Stimulated activated CD4-positive, alpha-beta T cell treated with anti-CD3 and anti-CD28 coated beads, Interleukin-15, amount 100 ng/mL, for 24 hours (primary cell): ENCODE results near the gene CCNDBP1.
"Not testable (repeated sequence)": the region's sequence is repeated elsewhere in the genome, so short reads cannot be mapped to it uniquely, and the experiment has no call there.

Source experiments
- DNase-seq: peaks from one replicate; pipeline ENCODE4 v3.0.0-alpha.2; 2020

CCNDBP1 gene

GRCh38 chr15:43194795-43195194, 9.6 kb downstream of the CCNDBP1 start:
- DNase-seq: no peak

DNA sequence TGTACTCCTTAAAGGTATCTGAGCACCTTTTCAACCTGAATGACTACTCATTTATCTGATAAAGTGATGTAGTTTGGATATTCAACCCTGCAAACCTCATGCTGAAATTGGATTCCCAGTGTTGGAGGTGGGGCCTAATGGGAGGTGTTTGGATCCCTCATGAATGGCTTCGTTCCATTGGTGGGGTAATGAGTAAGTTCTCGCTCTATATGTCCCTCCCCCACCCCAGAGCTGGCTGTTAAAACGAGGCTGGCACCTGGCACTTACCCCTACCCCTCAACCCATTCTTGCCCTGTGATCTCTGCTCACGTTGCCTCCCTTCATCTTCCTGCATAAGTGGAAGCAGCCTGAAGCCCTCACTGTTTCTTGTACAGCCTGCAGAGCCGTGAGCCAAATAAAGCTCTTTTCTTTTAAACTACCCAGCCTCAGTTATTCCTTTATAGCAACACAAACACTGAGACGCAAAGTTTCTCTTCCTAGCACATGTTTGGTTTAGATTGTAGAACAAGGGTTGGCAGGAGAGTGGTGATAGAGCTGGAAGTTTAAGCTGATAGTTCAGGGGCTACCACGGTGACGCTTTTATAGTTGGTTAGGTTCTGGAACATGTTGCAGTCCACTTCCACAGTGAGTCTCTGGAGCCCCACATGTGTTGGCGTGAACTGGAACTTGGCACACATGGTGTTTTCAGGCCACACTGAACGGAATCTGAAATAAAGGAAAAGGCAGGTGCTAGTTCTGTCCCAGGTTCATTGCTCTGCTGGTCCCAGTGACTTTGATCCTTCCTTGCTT, 11.8 kb downstream of the CCNDBP1 start:
- no peak for DNase-seq

GRCh38 chr15:43197773-43198172, 12.6 kb downstream of the CCNDBP1 start:
- not testable (repeated sequence) for DNase-seq

DNA sequence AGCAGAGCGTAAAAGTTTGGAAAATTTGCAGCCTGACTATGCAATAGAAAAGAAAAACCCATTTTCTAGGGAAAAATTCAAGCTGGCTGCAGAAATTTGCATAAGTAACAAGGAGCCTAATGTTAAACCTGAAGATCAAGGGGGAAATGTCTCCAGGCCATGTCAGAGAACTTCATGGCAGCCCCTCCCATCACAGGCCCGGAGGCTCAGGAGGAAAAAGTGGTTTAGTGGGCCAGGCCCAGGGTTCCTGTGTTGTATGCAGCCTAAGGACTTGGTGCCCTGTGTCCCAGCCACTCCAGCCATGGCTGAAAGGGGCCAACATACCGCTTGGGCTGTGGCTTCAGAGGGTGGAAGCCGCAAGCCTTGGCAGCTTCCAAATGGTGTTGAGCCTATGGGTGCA, 13.4 kb downstream of the CCNDBP1 start:
- DNase-seq: not testable (repeated sequence)

GRCh38 chr15:43198992-43199391, 13.8 kb downstream of the CCNDBP1 start:
- no peak for DNase-seq

- no peak for DNase-seq
These were observed 14.8 kb downstream of the CCNDBP1 start for GRCh38 chr15:43199945-43200488.

DNA sequence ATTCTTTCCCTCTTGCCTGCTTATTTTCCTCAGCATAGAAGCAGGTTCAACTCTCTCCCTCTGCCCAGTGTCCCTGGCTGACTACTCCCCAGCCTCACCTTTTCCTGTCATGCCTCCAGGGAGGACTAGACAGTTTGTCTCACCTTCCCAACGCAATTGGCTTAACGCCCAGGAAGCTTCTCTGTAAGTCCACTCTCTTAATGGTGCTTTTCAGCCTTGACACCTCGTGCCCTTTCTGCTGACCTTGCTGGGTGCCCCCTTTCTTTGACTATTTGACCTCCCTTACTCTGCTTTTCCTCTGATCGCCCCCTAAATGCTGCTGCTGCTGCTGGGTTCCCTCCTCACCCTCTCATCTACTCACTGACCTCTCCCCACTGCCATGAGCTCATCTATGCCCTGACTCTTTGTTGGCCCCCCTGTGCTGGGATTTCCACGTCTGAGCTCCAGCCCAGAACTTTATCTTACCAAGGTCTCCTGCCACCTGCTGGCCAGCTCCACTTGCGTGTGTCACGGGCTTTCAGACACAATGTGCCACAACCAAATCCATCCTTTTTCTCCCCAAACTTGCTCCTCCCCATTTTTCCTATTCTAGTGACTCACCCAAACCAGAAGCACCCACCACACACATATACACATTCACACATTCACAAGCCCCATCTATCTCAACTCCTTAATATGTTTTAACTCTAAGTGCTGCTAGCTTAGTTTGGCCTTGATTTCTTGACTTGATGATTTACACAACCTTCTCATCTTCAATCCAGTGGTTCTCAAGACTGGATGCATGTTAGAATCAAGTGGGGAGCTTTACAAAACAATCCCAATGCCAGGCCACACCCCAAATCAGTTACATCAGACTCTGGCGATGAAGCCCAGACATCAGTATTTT, 19.1 kb downstream of the CCNDBP1 start:
- DNase-seq: peak; percentile 61

- no peak for DNase-seq
These were observed 20.9 kb downstream of the CCNDBP1 start for GRCh38 chr15:43206054-43206453.

- DNase-seq: no peak
These were observed 21.8 kb downstream of the CCNDBP1 start for GRCh38 chr15:43207024-43207423.

DNA sequence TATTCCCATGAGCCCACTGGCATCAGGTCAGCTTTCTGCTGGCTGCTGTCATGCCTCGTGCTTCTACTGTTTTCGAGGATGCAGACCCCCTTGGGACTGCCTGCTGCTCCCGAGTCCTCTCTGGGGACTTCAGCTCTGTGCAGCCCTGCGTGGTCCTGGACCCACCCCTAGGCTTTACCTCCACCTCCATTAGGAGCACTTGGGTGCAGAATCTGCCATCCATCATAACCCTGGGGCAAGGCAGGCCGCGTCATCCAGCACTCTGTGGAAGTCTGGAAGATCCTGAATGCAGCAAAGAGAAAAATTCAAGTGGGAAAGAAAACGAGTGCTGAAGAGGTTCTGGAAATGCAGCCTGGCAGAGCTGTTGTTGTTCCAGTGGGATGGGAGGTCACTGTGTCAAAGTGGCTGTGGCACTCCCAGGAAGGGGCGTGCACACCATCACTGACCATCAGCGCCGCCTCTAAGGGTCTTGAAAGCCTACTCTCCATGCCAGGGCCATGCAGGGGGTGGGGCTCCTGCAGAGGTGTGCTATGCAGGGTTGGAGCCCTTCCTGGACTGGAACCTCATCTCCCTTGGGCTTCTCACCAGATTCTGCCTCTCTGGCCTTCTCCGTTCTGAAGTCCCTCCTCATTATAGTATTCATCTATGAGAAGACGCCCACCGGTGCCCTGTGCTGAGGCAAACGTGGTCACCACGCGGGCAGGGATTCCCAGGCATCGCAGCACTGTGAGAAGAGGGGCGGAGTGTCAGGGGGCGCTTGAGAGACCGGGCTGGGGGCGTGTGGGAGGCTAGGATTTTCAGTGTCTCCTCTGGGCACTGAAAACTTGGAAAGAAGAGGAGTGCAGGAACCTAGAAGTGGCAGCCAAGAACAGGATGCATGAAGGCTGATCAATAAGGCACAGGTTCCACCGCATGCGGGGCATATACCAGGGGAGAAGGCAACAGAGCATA, 23.1 kb downstream of the CCNDBP1 start:
- DNase-seq: no peak

GRCh38 chr15:43209059-43209824, 24.0 kb downstream of the CCNDBP1 start:
- DNase-seq: no peak

DNA sequence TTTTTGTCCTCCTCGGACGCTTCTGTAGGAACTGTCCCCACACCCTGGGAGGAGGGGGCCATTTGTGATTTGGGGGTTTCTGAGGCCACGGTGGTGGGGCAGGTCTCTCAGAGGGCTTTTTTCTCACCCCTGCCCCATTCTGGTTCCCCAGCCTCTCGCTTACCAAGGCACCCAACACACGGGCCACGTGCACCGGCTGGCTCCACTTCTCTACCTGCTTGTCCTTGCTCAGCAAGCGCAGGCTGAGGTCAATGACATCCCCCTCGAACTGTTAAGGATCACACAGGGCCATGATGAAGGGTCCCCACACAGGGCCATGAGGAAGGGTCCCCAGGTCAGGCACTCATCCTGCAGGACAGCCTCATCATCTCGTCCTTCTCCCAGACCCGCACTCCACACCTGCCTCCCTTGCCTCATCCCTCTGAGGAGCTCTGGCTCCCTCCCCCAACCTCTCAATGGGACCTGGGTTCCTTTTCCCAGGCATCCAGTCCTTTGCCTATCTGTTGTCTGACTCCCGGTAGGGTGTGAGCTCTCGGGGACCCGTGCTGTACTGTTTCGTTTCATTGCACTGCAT, 25.1 kb downstream of the CCNDBP1 start:
- no peak for DNase-seq

DNA sequence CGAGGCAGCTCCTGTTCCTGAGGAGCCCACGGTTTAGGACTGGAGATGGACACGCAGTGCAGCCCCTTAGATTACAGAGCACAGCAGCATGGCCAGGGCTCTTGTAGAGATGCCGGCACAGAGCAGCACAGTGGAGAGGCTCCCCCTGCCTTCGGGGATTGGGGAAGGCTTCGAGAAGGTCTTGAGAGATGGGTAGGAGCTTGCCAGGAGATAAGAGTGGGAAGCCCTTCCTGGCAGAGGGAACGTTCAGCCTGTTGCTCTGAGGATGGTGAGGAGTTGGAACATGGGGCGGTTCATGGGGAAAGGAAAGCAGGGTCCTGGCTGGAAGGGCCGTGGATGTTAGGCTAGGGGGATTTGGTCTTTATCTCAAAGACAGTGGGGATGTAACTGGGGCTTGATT, 25.6 kb downstream of the CCNDBP1 start:
- no peak for DNase-seq

DNA sequence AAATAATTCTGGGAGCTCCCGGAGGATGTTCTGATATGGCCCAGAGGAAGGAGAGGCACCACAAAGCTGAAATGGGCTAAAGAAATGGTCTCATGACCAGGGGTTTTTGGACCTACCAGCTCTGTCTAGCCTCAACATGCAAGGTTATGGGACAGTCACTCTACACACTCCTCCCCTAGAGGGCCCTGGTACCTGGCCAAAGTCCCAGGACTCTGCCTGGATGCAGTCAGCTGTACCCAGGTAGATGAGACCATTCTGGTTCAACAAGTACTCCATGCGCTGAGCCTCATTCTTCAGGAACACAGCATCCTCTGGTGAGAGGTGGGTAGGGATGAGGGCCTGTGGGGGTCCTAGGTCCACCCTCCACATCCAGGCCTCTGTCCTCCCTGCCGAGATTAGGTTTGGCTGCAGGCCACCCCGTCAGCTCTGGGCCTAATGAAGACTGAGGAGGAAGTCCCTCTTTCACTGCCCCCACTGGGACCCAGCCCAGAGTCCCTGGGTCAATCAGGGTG, 26.1 kb downstream of the CCNDBP1 start:
- DNase-seq: no peak

- no peak for DNase-seq
These were observed 27.1 kb downstream of the CCNDBP1 start for GRCh38 chr15:43212299-43212698.

GRCh38 chr15:43212951-43213350, 27.7 kb downstream of the CCNDBP1 start:
- DNase-seq: no peak

GRCh38 chr15:43213466-43213865, 28.3 kb downstream of the CCNDBP1 start:
- DNase-seq: no peak

- DNase-seq: no peak
These were observed 29.0 kb downstream of the CCNDBP1 start for GRCh38 chr15:43214169-43214568.

GRCh38 chr15:43214592-43215295, 29.5 kb downstream of the CCNDBP1 start:
- no peak for DNase-seq

- DNase-seq: no peak
These were observed 30.8 kb downstream of the CCNDBP1 start for GRCh38 chr15:43215961-43216360.
